ENCODE data around the gene NUTM2E. TPM values are rescaled to one million over a fixed set of nuclear protein-coding genes. Genes with fewer than 3 reads are reported as not detected.
"Not testable (repeated sequence)": the region's sequence is repeated elsewhere in the genome, so short reads cannot be mapped to it uniquely, and the experiment has no call there.

The NUTM2E gene
- total RNA-seq, result 0.30 TPM in 1 of 2 replicates, not detected in the other
- 0.03 and 0.04 TPM in 2 replicates for polyA plus RNA-seq
- polyA plus RNA-seq (2011; cell fraction: cytosol; rRNA removed), result 0.04 TPM in 1 of 2 replicates, not detected in the other
- polyA plus RNA-seq (2011; cell fraction: nucleus; rRNA removed), result 0.07 TPM in 1 of 2 replicates, not detected in the other
- not detected in 2 replicates for polyA plus RNA-seq (2012)
- not detected in 2 replicates for polyA minus RNA-seq
- polyA minus RNA-seq (2011; cell fraction: cytosol; rRNA and poly(A)+ RNA removed), result not detected
- 0.10 TPM in 1 of 2 replicates, not detected in the other for polyA minus RNA-seq (2011; cell fraction: nucleus; rRNA and poly(A)+ RNA removed)
- Bru-seq, nascent RNA, result percentile 8 among the genes with signal in this experiment
- percentile 8 among the genes with signal in this experiment for BruChase-seq, experiment 1, labeled RNA remaining after a 6-hour chase
- BruChase-seq, experiment 2, labeled RNA remaining after a 2-hour chase, result percentile 9 among the genes with signal in this experiment
- long read RNA-seq, result 0 reads

DNA sequence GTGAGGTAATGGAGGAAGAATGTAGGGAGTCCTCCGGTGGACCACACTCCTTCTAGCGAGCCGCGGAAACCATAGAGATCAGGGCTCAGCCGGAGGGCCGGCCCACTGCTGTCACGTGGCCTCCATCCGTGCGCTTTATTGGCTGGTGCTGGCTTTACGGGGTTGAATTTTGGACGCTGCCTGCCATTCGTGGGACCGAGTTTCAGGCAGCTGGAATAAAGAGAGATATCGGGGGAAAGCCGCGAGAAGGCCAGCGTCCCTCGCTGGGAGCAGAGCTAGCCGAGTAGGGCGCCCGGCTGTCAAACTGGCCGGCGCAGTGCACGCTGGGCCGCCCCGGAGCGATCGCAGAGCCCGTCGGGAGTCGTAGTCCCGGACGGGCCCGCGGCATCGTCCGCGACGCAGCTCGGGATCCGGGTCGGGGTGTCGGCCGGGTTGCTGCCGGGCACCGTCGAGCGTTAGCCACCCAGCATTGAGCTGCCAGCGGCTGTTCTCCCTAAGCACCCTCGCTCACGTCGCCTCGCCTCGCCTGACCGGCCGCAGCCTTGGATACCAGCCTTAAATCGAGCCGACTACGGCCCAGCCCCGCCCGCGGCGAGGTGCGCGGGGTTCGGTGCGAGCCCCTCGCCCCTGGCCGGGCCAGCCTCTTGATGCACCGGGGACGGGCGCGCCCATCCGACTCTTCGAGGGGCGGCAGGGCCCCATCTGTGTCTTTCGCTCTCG is at the start of gene NUTM2E:
TSS of gene NUTM2E (plus strand) at position 244 of the 720 bp plus-strand sequence. CDS start 15,002 bp downstream, outside the sequence.
- intact Hi-C loops (cut with micrococcal nuclease); H3K27me3 ChIP-seq (ENCODE audit: control insufficient read depth in 2 of 2, insufficient read depth in 2 of 2, low read length in 2 of 2); POLR2A ChIA-PET; H3K36me3 ChIP-seq (ENCODE audit: control insufficient read depth in 2 of 2, extremely low read depth in 1 of 2, insufficient read depth in 2 of 2, low read length in 2 of 2); H3K4me1 ChIP-seq (ENCODE audit: control insufficient read depth, extremely low read depth, insufficient read depth, low read length); dilution Hi-C loops (cut with MboI; ENCODE audit: extremely low pct_ligation_motif_present, low sequenced_read_pairs); H4K20me1 ChIP-seq (replicated peaks; ENCODE audit: control insufficient read depth, extremely low read depth, insufficient read depth, low read length); H3K9me1 ChIP-seq (replicated peaks; ENCODE audit: control insufficient read depth, extremely low read depth, insufficient read depth, low read length); CTCF ChIA-PET; H3K9me3 ChIP-seq (replicated peaks; ENCODE audit: control insufficient read depth, insufficient read depth, low read length): not testable (repeated sequence)
- DNase-seq (ENCODE audit: low read depth, low spot score) (peak; percentile 73), FAIRE-seq (peak; percentile 42)
- Histone ChIP-seq H3K9ac (replicated peaks; ENCODE audit: extremely low read depth, insufficient read depth, low read length) (peak within 1 kb of the TSS; percentile 31), H3K4me3 (replicated peaks in 1 of 3; ENCODE audit: insufficient read depth in 1 of 3, low read depth in 1 of 3, low read length in 3 of 3) (peak within 1 kb of the TSS; percentile 29 to 67 (median 45)), H3K79me2 (ENCODE audit: control insufficient read depth, insufficient read depth, low read length) (peaks cover 17% of the 10 kb centered on the region), H3K27ac (ENCODE audit: insufficient read depth, low read depth, low read length) (peak within 1 kb of the TSS; percentile 68), H2AFZ (ENCODE audit: low read depth, low read length) (peak within 1 kb of the TSS; percentile 59), H3K4me2 (ENCODE audit: insufficient read depth, low read length) (peak within 1 kb of the TSS; percentile 51)
- TSS peak; percentile 29 for BruUV-seq (replicated peaks)
- TF ChIP-seq MAX (IDR thresholded peaks at IDR 0.05; ENCODE audit: insufficient read depth, insufficient read length), result peak; percentile 7

- H3K9ac ChIP-seq (replicated peaks; ENCODE audit: extremely low read depth, insufficient read depth, low read length); H3K36me3 ChIP-seq (ENCODE audit: control insufficient read depth in 2 of 2, extremely low read depth in 1 of 2, insufficient read depth in 2 of 2, low read length in 2 of 2); H4K20me1 ChIP-seq (replicated peaks; ENCODE audit: control insufficient read depth, extremely low read depth, insufficient read depth, low read length); H3K27me3 ChIP-seq (ENCODE audit: control insufficient read depth in 2 of 2, insufficient read depth in 2 of 2, low read length in 2 of 2); H3K9me3 ChIP-seq (replicated peaks; ENCODE audit: control insufficient read depth, insufficient read depth, low read length); POLR2A ChIA-PET; H3K4me2 ChIP-seq (ENCODE audit: insufficient read depth, low read length); H3K27ac ChIP-seq (ENCODE audit: insufficient read depth, low read depth, low read length); H2AFZ ChIP-seq (ENCODE audit: low read depth, low read length); CTCF ChIA-PET; H3K9me1 ChIP-seq (replicated peaks; ENCODE audit: control insufficient read depth, extremely low read depth, insufficient read depth, low read length); dilution Hi-C loops (cut with MboI; ENCODE audit: extremely low pct_ligation_motif_present, low sequenced_read_pairs); BruUV-seq (replicated peaks); H3K79me2 ChIP-seq (ENCODE audit: control insufficient read depth, insufficient read depth, low read length); FAIRE-seq; H3K4me1 ChIP-seq (ENCODE audit: control insufficient read depth, extremely low read depth, insufficient read depth, low read length); H3K4me3 ChIP-seq (replicated peaks in 1 of 3; ENCODE audit: insufficient read depth in 1 of 3, low read depth in 1 of 3, low read length in 3 of 3): not testable (repeated sequence)
- peak; percentile 1 for DNase-seq (ENCODE audit: low read depth, low spot score)
- intact Hi-C loops (cut with micrococcal nuclease), result loop anchor here (2.0 kb wide), 2 partner anchors 151 to 269 kb away; no protein-coding TSS in a partner anchor
Measured at GRCh38 chr10:79777997-79778396, 48.5 kb upstream of the NUTM2E start.

All from endothelial cell of umbilical vein (primary cell).